OCI-LY3 (cell line): ENCODE results near the gene CLEC4M.

Experiments used
- CTCF ChIP-seq: fragments of 200-600, 300-600 bp; sonication (generic); IDR thresholded peaks from 2 replicates; pipeline ENCODE4 v1.5.1; 2014; ENCODE audit warnings: antibody characterized with exemption, low read length, low read depth
- EZH2phosphoT487 ChIP-seq: fragments of 200-600 bp; shearing (Covaris generic); IDR thresholded peaks from 2 replicates; pipeline ENCODE4 v1.6.1; 2018; ENCODE audit warnings: antibody characterized with exemption, mixed run types, low read depth

DNA sequence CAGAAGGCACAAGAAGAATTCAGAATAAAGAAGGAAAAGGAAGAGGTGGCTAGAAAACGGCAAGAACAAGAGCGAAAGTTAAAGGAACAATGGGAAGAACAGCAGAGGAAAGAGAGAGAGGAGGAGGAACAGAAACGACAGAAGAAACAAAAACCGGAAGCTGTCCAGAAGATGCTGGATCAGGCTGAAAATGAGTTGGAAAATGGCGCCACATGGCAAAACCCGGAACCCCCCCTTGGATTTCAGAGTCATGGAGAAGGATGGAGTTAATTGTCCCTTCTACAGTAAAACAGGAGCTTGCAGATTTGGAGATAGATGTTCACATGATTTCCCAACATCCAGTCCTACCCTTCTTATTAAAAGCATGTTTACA, 22.4 kb upstream of the CLEC4M start:
- TF ChIP-seq EZH2phosphoT487 (no peak), CTCF (no peak)
